Transverse colon (tissue), 4 donors: ENCODE data around the gene PRH1.

Experiments used
- EP300 ChIP-seq: sonication (generic); formaldehyde crosslinking; IDR thresholded peaks from one replicate; pipeline ENCODE4 v1.6.1; 2017; ENCODE audit warnings: antibody characterized with exemption, low read depth
- POLR2A ChIP-seq: fragments of 450-650 bp; IDR thresholded peaks from one replicate; pipeline ENCODE4 v1.6.1; 2016; ENCODE audit warnings: antibody characterized with exemption, mild to moderate bottlenecking, moderate library complexity
- POLR2AphosphoS5 ChIP-seq, 3 donors: sonication (generic); formaldehyde crosslinking; IDR thresholded peaks; one replicate each; pipeline ENCODE4 v1.6.1; 2016; ENCODE audit warnings: antibody characterized with exemption in 3 of 3
- TF ChIP-seq, protein P1 (sequence below), 5 experiments: fragments of 200-600 bp in 3 of 5; fragments of 450-650 bp in 2 of 5; sonication (generic) in 3 of 5; IDR thresholded peaks; 1 replicate in 2 of 5; 2 replicates in 3 of 5; pipeline ENCODE4 v1.5.1; 2016 to 2017; ENCODE audit warnings: antibody characterized with exemption in 5 of 5, inconsistent platforms in 3 of 5, mild to moderate bottlenecking in 2 of 5, moderate library complexity in 1 of 5

- TF ChIP-seq, protein P1, sequence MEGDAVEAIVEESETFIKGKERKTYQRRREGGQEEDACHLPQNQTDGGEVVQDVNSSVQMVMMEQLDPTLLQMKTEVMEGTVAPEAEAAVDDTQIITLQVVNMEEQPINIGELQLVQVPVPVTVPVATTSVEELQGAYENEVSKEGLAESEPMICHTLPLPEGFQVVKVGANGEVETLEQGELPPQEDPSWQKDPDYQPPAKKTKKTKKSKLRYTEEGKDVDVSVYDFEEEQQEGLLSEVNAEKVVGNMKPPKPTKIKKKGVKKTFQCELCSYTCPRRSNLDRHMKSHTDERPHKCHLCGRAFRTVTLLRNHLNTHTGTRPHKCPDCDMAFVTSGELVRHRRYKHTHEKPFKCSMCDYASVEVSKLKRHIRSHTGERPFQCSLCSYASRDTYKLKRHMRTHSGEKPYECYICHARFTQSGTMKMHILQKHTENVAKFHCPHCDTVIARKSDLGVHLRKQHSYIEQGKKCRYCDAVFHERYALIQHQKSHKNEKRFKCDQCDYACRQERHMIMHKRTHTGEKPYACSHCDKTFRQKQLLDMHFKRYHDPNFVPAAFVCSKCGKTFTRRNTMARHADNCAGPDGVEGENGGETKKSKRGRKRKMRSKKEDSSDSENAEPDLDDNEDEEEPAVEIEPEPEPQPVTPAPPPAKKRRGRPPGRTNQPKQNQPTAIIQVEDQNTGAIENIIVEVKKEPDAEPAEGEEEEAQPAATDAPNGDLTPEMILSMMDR (IDR thresholded peaks at IDR 0.05) = no peak
- no peak for TF ChIP-seq POLR2A
- TF ChIP-seq POLR2AphosphoS5 (IDR thresholded peaks at IDR 0.05) = no peak
- TF ChIP-seq EP300 = no peak
Observed at GRCh38 chr12:10849425-10849878, 34.6 kb downstream of the PRH1 start, which contains the start of gene PRR4.
